Adrenal gland (tissue), 5 donors: ENCODE data around the gene ARPC3.

Source experiments
- POLR2A ChIP-seq, 2 donors: fragments of 450-650 bp; IDR thresholded peaks; one replicate each; pipeline ENCODE4 v1.6.1; 2017; ENCODE audit warnings: antibody characterized with exemption in 2 of 2, mild to moderate bottlenecking in 2 of 2, moderate library complexity in 1 of 2
- TF ChIP-seq, protein P1 (sequence below), 6 experiments: fragments of 450-650 bp in 4 of 6; fragments of 200-600 bp in 2 of 6; sonication (generic) in 1 of 6; IDR thresholded peaks; 1 replicate in 5 of 6; 2 replicates in 1 of 6; pipeline versions ENCODE4 v1.5.1 to v1.8.0; 2016 to 2021; ENCODE audit warnings: antibody characterized with exemption in 6 of 6, mild to moderate bottlenecking in 2 of 6, moderate library complexity in 1 of 6
- donor health status: DM: no; HTN: no; CAD: no.

DNA sequence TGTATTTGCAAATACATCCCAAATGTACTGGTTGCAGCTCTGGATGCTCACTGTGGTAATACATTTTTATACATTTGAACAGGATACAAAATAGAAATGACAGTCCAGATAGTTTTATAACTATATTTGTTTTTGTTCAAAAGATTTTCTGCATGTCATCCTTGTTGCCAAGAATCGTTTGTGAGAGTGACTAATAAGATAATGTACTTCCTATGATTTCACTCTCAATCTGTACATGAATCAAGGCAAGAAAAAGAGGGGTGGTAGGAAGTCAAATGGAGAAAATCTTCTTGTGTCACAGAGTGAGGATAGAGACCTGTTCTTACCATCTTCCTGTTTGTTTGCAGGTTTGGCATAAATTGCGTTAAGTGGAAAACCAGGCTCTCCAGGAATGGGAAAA, 13.9 kb downstream of the ARPC3 start:
- TF ChIP-seq, protein P1, sequence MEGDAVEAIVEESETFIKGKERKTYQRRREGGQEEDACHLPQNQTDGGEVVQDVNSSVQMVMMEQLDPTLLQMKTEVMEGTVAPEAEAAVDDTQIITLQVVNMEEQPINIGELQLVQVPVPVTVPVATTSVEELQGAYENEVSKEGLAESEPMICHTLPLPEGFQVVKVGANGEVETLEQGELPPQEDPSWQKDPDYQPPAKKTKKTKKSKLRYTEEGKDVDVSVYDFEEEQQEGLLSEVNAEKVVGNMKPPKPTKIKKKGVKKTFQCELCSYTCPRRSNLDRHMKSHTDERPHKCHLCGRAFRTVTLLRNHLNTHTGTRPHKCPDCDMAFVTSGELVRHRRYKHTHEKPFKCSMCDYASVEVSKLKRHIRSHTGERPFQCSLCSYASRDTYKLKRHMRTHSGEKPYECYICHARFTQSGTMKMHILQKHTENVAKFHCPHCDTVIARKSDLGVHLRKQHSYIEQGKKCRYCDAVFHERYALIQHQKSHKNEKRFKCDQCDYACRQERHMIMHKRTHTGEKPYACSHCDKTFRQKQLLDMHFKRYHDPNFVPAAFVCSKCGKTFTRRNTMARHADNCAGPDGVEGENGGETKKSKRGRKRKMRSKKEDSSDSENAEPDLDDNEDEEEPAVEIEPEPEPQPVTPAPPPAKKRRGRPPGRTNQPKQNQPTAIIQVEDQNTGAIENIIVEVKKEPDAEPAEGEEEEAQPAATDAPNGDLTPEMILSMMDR (IDR thresholded peaks at IDR 0.05), result no peak
- TF ChIP-seq POLR2A (IDR thresholded peaks at IDR 0.05), result no peak
